Measurements from ENCODE around the gene USP5. TPM values are rescaled to one million over a fixed set of nuclear protein-coding genes. Genes with fewer than 3 reads are reported as not detected.
A peak's percentile ranks its signal among the peaks of the same experiment; 100 is the strongest.

The USP5 gene
- total RNA-seq, 1 donor from 2014 or later: 110 TPM

DNA sequence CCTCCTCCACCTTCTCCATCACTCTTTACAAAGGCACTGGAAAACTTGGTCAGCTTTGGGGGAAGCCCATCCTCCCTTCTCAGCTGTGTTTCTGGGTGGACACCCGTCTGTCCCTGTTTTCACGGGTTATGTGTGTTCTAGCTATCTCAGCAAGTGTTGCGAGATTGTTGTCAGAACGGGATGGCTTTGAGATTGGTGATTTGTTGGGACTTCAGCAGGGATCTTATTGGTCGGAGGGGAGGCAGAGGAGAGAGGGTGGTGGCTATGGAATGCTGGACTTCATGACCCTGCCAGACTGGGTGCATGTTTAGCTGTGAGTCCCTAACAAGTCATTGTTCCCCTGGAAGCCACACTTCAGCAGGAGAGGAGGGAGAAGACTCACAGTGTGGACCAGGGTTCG lies 2.1 kb downstream of the USP5 start:
- TF ChIP-seq, protein P1, sequence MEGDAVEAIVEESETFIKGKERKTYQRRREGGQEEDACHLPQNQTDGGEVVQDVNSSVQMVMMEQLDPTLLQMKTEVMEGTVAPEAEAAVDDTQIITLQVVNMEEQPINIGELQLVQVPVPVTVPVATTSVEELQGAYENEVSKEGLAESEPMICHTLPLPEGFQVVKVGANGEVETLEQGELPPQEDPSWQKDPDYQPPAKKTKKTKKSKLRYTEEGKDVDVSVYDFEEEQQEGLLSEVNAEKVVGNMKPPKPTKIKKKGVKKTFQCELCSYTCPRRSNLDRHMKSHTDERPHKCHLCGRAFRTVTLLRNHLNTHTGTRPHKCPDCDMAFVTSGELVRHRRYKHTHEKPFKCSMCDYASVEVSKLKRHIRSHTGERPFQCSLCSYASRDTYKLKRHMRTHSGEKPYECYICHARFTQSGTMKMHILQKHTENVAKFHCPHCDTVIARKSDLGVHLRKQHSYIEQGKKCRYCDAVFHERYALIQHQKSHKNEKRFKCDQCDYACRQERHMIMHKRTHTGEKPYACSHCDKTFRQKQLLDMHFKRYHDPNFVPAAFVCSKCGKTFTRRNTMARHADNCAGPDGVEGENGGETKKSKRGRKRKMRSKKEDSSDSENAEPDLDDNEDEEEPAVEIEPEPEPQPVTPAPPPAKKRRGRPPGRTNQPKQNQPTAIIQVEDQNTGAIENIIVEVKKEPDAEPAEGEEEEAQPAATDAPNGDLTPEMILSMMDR (IDR thresholded peaks at IDR 0.05): no peak
- Mint-ChIP-seq H3K27me3 (no peaks in the 10 kb centered on the region), H3K36me3 (ENCODE audit: low read depth) (peaks cover 48% of the 10 kb centered on the region), H3K27ac (no peak overlapping the region), H3K9me3 (no peaks in the 10 kb centered on the region), H3K4me3 (peak overlapping the region; percentile 100), H3K4me1 (peaks cover 26% of the 10 kb centered on the region)
- POLR2A ChIA-PET: interaction anchor here (3.3 to 7.5 kb wide), 2 partner anchors 15 to 165 kb away, joined by 37 to 190 read pairs; partner anchors contain the start of genes SPSB2, TPI1 and ZNF384
- no peak for ATAC-seq (ENCODE audit: low read depth)
- DNase-seq: no peak
- intact Hi-C loops (cut with micrococcal nuclease): loop anchor here (5.0 kb wide), 5 partner anchors 217 to 1228 kb away; partner anchors contain the start of genes C1RL, LPAR5, NECAP1 and NOP2
- CTCF ChIA-PET: interaction anchor here (4.0 kb wide), 1 partner anchor 14 kb away, joined by 34 read pairs; the partner anchor contains the start of gene TPI1

DNA sequence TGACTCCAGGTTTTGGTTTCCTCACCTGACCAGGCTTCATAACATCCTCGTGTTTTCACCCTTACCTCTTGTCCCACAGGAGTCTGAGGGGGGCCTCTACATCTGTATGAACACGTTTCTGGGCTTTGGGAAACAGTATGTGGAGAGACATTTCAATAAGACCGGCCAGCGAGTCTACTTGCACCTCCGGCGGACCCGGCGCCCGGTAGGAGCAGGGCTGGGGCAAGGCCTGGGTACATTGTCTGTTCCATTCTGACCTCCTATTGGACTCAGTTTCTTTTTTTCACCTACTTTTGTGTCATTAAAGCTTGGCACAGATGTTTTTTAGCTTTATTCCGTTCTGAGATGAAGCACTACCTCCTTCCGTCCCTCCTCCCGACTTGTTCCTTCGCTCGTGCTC lies 3.4 kb downstream of the USP5 start:
- Mint-ChIP-seq H3K4me3 (no peak overlapping the region), H3K9me3 (no peaks in the 10 kb centered on the region), H3K4me1 (peaks cover 20% of the 10 kb centered on the region), H3K27ac (no peak overlapping the region), H3K36me3 (ENCODE audit: low read depth) (peaks cover 59% of the 10 kb centered on the region), H3K27me3 (no peaks in the 10 kb centered on the region)
- TF ChIP-seq, protein P1 (IDR thresholded peaks at IDR 0.05): no peak
- intact Hi-C loops (cut with micrococcal nuclease): no loop called here
- ChIA-PET POLR2A (interaction anchor here (7.5 kb wide), 1 partner anchor 14 kb away, joined by 190 read pairs; the partner anchor contains the start of genes SPSB2 and TPI1), CTCF (no interaction called here)
- ATAC-seq (ENCODE audit: low read depth): no peak
- no peak for DNase-seq

DNA sequence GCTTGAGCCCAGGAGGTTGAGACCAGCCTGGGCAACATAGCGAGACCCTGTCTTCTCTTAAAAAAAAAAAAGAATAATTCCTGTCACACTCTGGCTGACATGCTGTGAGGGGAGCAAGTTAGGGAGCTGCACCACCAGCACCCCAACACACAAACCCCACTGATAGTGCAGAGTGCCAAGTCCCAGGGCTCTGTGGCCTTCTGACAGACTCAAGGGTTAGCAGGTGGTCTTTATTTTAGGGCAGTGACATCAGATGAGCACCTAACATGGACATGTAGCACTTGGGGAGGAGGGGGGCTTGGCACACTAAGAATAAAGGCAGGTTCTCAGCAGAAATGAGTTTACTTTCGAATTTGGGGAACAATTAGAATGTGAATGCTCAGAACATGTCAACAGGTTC lies 6.8 kb downstream of the USP5 start:
- no peaks in the 10 kb centered on the region for H3K27me3 Mint-ChIP-seq
- H3K27ac Mint-ChIP-seq: no peak overlapping the region
- ChIA-PET POLR2A (interaction anchor here (0.6 to 1.4 kb wide), 2 partner anchors 9 to 119 kb away, joined by 3 to 4 read pairs; partner anchors contain the start of gene TPI1), CTCF (no interaction called here)
- peaks cover 83% of the 10 kb centered on the region for H3K36me3 Mint-ChIP-seq (ENCODE audit: low read depth)
- intact Hi-C loops (cut with micrococcal nuclease): no loop called here
- no peak for DNase-seq
- TF ChIP-seq, protein P1 (IDR thresholded peaks at IDR 0.05): no peak
- peaks cover 2% of the 10 kb centered on the region for H3K4me1 Mint-ChIP-seq
- H3K4me3 Mint-ChIP-seq: no peak overlapping the region
- no peaks in the 10 kb centered on the region for H3K9me3 Mint-ChIP-seq
- ATAC-seq (ENCODE audit: low read depth): no peak

DNA sequence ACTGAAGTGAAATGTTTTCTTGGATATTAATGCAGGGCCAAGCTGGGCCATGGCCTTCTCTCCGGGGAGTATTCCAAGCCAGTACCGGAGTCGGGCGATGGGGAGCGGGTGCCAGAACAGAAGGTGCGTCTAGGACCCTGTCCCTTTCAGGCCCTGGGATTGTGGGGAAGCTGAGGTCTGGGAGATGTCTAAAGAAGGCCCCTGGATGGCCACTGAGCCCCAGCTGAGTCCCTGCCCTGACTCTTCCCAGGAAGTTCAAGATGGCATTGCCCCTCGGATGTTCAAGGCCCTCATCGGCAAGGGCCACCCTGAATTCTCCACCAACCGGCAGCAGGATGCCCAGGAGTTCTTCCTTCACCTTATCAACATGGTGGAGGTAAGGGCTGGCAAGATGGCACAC lies 8.2 kb downstream of the USP5 start:
- H3K4me3 Mint-ChIP-seq: no peak overlapping the region
- no peak for DNase-seq
- no peaks in the 10 kb centered on the region for H3K27me3 Mint-ChIP-seq
- peaks cover 92% of the 10 kb centered on the region for H3K36me3 Mint-ChIP-seq (ENCODE audit: low read depth)
- ATAC-seq (ENCODE audit: low read depth): no peak
- intact Hi-C loops (cut with micrococcal nuclease): no loop called here
- no peak overlapping the region for H3K27ac Mint-ChIP-seq
- ChIA-PET CTCF (interaction anchor here (1.2 kb wide), 1 partner anchor 31 kb away, joined by 3 read pairs; no protein-coding TSS in a partner anchor), POLR2A (interaction anchor here (0.8 kb wide), 1 partner anchor 9 kb away, joined by 3 read pairs; the partner anchor contains the start of gene CDCA3)
- H3K4me1 Mint-ChIP-seq: no peaks in the 10 kb centered on the region
- no peaks in the 10 kb centered on the region for H3K9me3 Mint-ChIP-seq
- TF ChIP-seq, protein P1 (IDR thresholded peaks at IDR 0.05): no peak

DNA sequence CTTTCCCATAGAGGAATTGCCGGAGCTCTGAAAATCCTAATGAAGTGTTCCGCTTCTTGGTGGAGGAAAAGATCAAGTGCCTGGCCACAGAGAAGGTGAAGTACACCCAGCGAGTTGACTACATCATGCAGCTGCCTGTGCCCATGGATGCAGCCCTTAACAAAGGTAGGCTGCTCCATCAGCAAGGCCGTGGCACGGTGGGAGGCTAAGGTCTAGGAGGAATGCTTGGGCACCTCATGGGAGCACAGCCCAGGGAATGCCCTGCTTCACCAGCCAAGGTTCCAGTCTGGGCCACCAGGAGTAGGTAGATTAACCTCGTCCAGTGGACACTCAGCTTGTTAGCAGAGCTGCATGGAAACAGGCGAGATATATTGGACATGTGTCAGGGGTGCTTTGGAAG lies 9.0 kb downstream of the USP5 start:
- Mint-ChIP-seq H3K4me1 (no peaks in the 10 kb centered on the region), H3K4me3 (no peak overlapping the region), H3K27ac (no peak overlapping the region), H3K9me3 (no peaks in the 10 kb centered on the region), H3K27me3 (no peaks in the 10 kb centered on the region), H3K36me3 (ENCODE audit: low read depth) (peaks cover 92% of the 10 kb centered on the region)
- ATAC-seq (ENCODE audit: low read depth) (no peak), DNase-seq (no peak)
- TF ChIP-seq, protein P1 (IDR thresholded peaks at IDR 0.05): no peak
- POLR2A ChIA-PET: interaction anchor here (1.8 kb wide), 1 partner anchor 9 kb away, joined by 6 read pairs; the partner anchor contains the start of gene USP5
- intact Hi-C loops (cut with micrococcal nuclease): no loop called here
- CTCF ChIA-PET: no interaction called here

Measured in activated B cell treated with CpG ODN at 0.5 μM for 24 hours (primary cell).